ENCODE measurements around the gene PSMD1.

GRCh38 chr2:231059756-231060155 lies 3.1 kb downstream of the PSMD1 start:
- TF ChIP-seq CTCF (IDR thresholded peaks at IDR 0.05) (no peak), POLR2A (IDR thresholded peaks at IDR 0.05) (no peak)

Data from esophagus squamous epithelium (tissue), 4 donors.